Subcutaneous adipose tissue (tissue), 4 donors: ENCODE data around the gene PAH. TPM values are rescaled to one million over a fixed set of nuclear protein-coding genes. Genes with fewer than 3 reads are reported as not detected.

Source experiments
- CTCF ChIP-seq: fragments of 450-650 bp; IDR thresholded peaks from one replicate; pipeline ENCODE4 v1.5.1; 2016; ENCODE audit warnings: low read depth, mild to moderate bottlenecking, control low read depth, antibody characterized with exemption, moderate library complexity
- total RNA-seq, 4 donors: library from RNA; depleted of rRNA; stranded (reverse); fragments of >200 nt; gene quantifications; one replicate each; pipeline ENCODE4 v1.1.0, GENCODE V29; 2016

Gene PAH
- total RNA-seq, 4 donors from 2014 or later: not detected

GRCh38 chr12:102918840-102919239 lies 1.8 kb upstream of the PAH start:
- no peak for TF ChIP-seq CTCF

- TF ChIP-seq CTCF: no peak
These were observed 605 bp downstream of the PAH start for GRCh38 chr12:102916252-102917025.

GRCh38 chr12:102913453-102914226 lies 3.4 kb downstream of the PAH start:
- no peak for TF ChIP-seq CTCF

- TF ChIP-seq CTCF: no peak
These were observed 4.8 kb downstream of the PAH start for GRCh38 chr12:102912258-102912657.

- no peak for TF ChIP-seq CTCF
These were observed 5.7 kb downstream of the PAH start for GRCh38 chr12:102911320-102911719.

- TF ChIP-seq CTCF: no peak
These were observed 6.3 kb downstream of the PAH start for GRCh38 chr12:102910792-102911191.

GRCh38 chr12:102910137-102910536 lies 6.9 kb downstream of the PAH start:
- no peak for TF ChIP-seq CTCF
